TTC549 (cell line): Measurements from ENCODE around the gene ABHD17C.
"Not testable (repeated sequence)": the region's sequence is repeated elsewhere in the genome, so short reads cannot be mapped to it uniquely, and the experiment has no call there.

Experiments used
- FAIRE-seq: peaks from 2 replicates; lab custom pipeline; 2012; peaks lifted over from hg19 to GRCh38; lab: Jason Lieb, UNC

The ABHD17C gene

GRCh38 chr15:80730926-80731325 lies 35.8 kb downstream of the ABHD17C start:
- no peak for FAIRE-seq

GRCh38 chr15:80732167-80732566 lies 37.1 kb downstream of the ABHD17C start:
- no peak for FAIRE-seq

- FAIRE-seq = no peak
Observed at GRCh38 chr15:80732818-80733217, 37.7 kb downstream of the ABHD17C start.

- FAIRE-seq = no peak
Observed at GRCh38 chr15:80733460-80733859, 38.4 kb downstream of the ABHD17C start.

- no peak for FAIRE-seq
Observed at GRCh38 chr15:80735344-80735743, 40.2 kb downstream of the ABHD17C start.

- FAIRE-seq = no peak
Observed at GRCh38 chr15:80736560-80736959, 41.5 kb downstream of the ABHD17C start.

GRCh38 chr15:80739919-80740318 lies 44.8 kb downstream of the ABHD17C start:
- FAIRE-seq = no peak

GRCh38 chr15:80742081-80742480 lies 47.0 kb downstream of the ABHD17C start:
- no peak for FAIRE-seq

GRCh38 chr15:80743189-80743833 lies 48.2 kb downstream of the ABHD17C start:
- FAIRE-seq = no peak

- FAIRE-seq = no peak
Observed at GRCh38 chr15:80744415-80744814, 49.3 kb downstream of the ABHD17C start.

GRCh38 chr15:80744826-80745225 lies 49.7 kb downstream of the ABHD17C start:
- no peak for FAIRE-seq

- FAIRE-seq = no peak
Observed at GRCh38 chr15:80745888-80746287, 50.8 kb downstream of the ABHD17C start.

GRCh38 chr15:80747317-80748053 lies 52.4 kb downstream of the ABHD17C start:
- no peak for FAIRE-seq

- no peak for FAIRE-seq
Observed at GRCh38 chr15:80749589-80749988, 54.5 kb downstream of the ABHD17C start.

- FAIRE-seq = no peak
Observed at GRCh38 chr15:80750575-80750974, 55.5 kb downstream of the ABHD17C start.

GRCh38 chr15:80752204-80752603 lies 57.1 kb downstream of the ABHD17C start:
- FAIRE-seq = no peak

- FAIRE-seq = no peak
Observed at GRCh38 chr15:80753161-80753560, 58.1 kb downstream of the ABHD17C start.

GRCh38 chr15:80754014-80754413 lies 58.9 kb downstream of the ABHD17C start:
- no peak for FAIRE-seq

- FAIRE-seq = no peak
Observed at GRCh38 chr15:80755885-80756284, 60.8 kb downstream of the ABHD17C start.

- FAIRE-seq = no peak
Observed at GRCh38 chr15:80758130-80758745, 63.1 kb downstream of the ABHD17C start.

- FAIRE-seq = no peak
Observed at GRCh38 chr15:80760960-80761359, 65.8 kb downstream of the ABHD17C start.

- FAIRE-seq = no peak
Observed at GRCh38 chr15:80761754-80762153, 66.6 kb downstream of the ABHD17C start.

GRCh38 chr15:80763235-80763634 lies 68.1 kb downstream of the ABHD17C start:
- not testable (repeated sequence) for FAIRE-seq

GRCh38 chr15:80764535-80764934 lies 69.4 kb downstream of the ABHD17C start:
- FAIRE-seq = no peak
